Stimulated activated CD8-positive, alpha-beta memory T cell treated with anti-CD3 and anti-CD28 coated beads, Interleukin-12 subunit alpha, Interleukin-12 subunit beta, amount 100 ng/mL, for 24 hours (primary cell): Measurements from ENCODE around the gene CYB5RL.
"Not testable (repeated sequence)": the region's sequence is repeated elsewhere in the genome, so short reads cannot be mapped to it uniquely, and the experiment has no call there.

Source experiments
- DNase-seq: peaks from one replicate; pipeline ENCODE4 v3.0.0-alpha.2; 2020; ENCODE audit errors: extremely low read depth

Gene CYB5RL

DNA sequence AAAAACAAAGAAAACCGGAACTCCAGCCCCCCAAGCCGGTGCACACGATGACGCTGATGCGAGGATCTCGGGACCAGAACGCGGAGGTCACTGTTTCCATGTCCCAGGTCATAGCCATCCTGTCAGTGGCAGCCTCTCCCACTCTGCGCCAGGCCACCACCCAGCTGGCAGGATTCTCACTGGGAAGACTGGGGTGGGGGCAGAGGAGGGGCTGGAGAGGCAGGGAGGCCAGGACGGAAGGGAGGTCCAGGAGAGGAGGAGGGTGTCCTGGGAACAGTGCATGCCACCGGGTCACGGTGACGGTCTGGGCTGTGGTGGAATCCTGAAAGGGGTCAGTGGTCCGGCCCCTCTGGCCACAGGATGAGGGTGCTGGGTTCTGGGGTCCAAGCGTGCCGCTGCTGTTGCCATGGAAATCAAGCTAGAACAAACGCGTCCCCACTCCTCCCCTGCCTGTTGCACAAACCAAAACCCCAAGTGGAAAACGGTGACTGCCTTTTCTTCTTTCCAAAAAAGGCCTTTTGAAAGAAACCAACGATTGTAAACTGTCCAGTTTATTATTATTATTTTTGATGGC lies 26.2 kb upstream of the CYB5RL start:
- DNase-seq: no peak

DNA sequence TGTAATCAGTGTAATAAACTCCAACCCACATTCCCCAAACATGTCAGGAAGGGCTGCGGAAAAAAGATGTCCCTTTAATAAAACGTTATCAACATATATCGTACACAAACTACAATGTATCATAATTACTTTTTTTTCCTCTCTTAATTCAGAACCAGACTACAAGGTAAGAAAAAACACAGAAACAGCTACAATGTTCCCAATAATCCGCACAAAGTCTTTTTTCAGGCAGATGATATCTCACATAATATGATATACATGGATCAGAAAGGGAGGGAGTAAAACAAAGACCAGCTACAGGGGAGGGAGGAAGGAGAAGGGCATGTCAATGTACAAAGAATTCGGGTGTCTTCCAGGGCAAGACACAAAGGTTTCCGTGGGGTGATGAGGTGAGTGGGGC lies 25.5 kb upstream of the CYB5RL start:
- DNase-seq: no peak

DNA sequence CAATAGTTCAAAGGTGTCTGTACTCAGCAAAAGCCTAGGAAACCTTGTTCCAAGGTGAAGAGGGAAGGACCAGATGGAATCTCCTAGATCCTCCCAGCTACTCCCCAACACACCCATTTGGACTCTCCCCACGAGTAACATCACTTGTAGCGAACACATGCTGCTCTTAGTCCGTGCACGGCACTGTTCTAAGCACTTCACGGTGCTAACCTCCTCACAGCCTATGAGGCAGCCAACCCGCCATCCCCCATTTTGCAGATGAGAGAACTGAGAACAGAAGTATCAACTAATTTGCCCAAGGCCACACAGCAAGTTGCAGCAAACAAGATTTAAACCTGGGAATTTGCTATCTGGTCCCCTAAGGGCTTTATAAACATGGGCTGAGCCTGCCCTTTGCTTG lies 24.4 kb upstream of the CYB5RL start:
- DNase-seq: no peak

DNA sequence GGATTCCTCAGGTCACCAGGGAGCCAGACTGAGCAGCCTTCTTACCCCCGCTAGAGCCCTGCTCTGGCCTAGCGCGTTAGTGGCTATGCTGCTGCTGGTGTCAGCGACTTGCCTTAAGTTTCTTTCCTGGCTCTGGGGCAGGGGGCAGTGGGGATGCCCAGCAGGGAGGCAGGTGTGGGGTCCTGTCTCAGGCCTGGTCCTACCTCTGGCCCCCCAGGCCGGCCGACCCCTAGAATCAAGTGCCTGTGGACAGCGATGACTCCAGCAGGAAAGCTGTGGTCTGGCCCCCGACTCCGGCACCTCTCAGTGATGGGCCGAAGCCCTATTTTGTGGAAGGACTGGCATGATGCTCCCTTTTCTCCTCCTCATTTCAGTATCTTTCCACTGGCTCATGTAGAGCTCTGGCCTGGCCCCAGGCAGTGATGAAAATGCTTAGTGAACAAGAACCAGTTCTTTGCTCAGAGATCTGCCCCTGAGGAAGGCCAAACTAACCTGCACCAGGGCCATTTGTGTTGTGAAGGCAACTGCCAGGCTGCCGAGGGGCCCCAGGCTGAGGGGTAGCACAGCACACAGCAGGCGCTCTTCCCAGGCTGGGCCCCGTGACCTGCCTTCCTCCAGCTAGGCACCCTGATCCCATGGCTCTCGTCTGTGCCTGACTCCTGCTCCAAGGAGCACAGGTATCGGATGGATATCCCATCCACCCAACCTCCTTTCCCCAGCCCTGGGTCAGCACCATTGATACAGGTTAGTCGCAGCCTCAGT lies 23.8 kb upstream of the CYB5RL start:
- no peak for DNase-seq

DNA sequence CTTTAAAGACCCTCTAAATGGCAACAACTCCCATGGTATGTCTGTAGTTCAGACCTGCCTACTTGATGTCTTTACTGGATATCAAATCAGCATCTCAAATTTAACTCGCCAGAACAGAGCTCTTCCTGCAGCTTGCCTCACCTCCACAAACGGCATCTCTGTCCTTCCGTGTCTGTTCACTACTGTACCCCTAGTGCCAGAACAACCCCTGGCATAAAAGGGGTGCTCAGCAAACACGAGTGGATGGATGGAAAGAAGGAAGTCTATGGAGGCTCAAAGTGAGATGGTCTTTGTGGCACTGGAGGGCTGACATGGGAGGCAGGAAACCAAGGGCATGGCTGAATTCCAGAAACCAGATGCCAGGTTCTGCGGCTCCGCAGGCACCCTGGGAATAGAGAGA lies 22.9 kb upstream of the CYB5RL start:
- DNase-seq: no peak

DNA sequence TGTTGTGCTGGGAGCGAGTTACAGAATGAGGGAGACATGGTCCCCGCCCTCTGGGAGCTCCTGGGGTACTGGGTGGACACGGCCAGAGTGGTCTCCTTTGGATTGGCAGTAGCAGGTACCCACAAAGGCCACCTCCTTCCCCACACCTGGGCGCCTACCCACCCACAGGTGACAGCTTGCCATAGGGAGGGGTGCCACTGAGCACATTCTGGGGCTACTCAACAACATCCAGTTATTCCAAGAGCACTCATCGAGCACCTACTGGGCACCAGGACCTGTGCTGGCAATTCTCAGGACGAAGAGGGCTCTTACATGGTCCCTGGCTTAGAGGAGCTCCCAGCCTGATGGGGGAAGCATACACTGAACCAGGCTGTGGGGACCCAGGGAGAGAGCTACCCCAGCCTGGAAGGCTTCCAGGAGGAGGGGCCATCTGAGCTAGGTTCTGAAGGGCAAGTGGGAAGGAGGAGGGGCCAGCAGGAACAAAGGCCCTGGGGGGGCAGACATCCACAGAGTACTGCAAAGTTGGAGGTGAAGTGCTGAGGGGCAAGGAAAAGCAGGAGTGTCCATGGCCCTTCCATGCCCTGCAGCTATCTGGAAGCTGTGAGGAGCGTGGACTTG lies 22.1 kb upstream of the CYB5RL start:
- no peak for DNase-seq

DNA sequence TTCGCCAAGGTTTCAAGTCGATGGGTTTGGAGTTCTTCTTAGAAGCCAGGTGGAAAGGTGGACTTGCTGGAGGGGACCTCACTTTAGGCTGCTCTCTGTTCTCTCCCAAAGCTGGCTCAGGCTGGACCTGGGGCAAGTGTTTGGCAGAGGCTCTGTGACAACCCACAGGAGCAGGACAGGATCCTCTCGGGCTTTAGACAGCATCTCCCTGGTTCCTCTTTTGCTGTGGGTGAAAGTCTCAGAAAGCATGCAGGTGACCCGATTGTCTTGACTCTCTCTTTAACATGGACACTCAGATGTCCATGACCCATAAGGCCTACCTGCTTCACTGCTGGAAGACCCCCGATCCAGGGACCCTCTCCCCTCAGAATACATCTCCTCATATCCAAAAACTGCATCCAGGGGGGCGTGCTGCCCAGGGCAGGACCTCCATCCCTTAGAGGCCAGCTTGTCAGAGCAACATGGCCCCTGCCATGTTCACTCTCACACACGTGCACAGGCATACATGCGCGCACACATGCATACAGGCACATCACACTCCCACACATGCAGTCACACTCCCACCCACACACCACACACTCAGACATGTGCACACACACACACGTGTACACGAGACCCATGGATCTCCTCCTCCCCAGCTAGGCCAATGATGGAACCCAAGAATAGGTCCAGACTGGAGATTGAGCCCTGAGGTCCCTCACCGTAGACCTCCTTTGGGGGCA lies 21.4 kb upstream of the CYB5RL start:
- no peak for DNase-seq

DNA sequence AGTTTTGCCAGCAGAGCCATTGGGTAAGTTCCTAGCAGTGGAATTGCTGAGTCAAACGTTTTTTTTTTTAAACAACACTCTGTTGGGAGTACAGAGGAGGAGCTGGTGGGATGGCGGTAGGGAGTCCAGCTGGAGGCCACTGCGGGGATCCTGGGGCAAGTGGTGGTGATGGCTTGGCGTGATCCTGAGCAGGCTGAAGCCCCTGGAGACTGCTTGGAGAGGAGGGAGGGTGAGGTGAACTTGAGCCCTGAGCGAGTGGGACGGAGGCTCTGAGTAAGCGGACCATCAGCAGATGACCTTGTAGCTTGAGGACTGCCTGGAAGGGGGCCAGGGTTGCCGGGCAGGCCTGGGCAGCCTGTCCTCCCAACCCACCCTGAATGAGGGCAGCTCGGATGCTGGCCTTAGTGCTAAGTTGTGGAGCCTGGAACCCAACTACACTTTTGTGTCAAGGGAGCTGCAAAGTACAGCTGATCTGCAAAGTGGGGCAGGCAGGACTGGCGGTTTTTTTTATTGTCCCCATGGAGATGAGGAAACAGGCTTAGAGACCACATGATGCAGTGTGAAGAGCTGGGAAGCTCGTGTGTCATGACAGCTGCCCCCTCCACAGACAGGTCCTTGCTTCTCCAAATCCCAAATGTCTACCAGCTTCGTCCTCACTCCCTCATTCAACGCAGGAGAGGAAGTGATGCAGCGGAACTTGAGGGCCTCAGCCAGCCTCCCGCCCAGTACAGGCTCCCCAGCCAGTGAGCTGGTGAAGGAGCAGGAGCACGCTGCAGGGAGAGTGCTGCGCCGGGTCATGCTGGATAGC lies 20.4 kb upstream of the CYB5RL start:
- no peak for DNase-seq

DNA sequence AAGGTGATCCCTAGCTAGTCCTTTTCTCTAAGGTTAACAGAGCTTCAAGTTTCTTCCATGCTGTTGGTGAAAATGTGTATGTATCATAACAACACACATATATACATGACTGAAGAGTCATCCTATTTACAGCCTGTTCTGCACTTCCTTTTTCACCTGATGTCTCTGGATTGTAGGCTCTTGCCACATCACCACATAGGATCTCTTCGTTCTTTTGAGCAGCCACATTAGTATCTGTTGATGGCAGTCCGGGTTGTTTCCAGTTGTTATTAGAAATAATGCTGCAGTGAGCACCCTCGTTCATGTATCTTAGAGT lies 19.8 kb upstream of the CYB5RL start:
- no peak for DNase-seq

DNA sequence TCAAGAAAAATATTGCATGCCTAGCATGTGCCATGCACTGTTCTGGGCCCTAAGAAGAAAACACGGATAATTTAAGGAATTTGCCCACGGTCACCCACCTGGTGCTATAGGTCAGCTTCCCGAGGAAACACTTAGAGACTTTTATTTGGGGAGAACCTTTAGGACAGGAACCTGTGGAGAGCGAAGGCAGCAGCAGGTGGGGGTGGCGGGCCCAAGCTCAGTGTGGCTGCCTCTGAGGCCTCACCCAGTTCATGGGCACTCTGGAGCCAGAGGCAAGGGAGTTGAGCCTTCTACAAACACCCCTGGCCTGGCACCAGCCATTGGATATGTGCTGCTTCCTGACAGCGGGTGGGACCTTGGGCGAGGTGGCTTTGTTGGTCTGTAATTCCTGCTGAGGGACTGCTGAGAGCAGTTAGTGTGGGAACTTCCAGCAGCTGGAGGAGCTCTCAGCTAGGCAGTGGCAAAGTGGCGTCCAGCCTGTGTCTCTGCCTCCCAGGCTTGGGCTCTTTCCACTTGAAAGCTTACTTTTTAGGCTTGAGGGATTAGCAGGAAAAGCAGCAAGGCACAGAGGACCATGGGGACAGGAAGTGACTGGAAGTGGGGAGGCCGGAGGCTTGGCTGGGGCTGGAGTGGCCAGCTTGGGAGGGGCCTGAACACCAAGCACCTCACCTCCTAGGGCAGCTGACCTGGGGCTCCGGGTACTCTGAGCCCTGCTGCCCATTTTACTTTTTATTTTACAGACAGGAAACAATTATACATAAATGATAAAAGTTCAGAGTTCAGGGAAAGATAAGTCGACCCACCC lies 19.3 kb upstream of the CYB5RL start:
- DNase-seq: no peak

DNA sequence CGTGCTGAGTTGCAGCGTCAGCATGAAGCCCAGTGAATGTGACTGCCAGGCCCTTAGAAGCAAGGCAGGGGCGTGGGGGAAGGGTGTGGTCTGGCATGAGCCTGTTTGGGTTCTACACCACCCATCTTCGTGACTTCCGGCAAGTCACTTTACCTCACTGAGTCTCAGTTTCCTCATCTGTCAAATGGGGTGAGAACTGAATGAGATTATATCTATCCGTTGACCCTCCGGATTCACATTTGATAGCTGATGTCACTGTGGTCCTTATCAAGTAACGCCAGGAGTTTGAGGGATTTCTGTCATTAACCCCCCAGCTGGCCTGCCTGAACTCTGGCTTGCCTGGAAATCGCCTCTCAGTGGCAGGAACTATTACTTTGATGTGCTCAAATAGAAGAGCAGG lies 15.7 kb upstream of the CYB5RL start:
- no peak for DNase-seq

DNA sequence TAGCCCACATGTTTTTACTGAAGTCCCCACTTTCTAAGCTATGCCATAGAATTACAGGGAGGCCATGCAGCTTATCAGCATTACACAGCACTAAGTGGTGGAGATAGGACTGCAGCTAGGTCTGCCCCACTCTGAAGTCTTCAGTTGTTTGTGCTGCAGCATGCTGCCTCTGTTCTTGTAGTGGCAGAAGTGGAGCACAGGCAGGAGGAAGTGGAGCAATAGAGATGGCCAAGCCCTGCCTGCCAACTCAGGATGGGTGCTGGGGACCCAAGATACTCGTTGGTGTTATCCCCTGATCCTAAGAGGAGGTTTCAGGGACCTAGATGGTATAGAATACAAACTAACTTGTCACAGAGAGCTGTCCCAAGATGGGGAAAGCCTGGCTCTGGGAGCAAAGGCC lies 13.0 kb upstream of the CYB5RL start:
- no peak for DNase-seq

DNA sequence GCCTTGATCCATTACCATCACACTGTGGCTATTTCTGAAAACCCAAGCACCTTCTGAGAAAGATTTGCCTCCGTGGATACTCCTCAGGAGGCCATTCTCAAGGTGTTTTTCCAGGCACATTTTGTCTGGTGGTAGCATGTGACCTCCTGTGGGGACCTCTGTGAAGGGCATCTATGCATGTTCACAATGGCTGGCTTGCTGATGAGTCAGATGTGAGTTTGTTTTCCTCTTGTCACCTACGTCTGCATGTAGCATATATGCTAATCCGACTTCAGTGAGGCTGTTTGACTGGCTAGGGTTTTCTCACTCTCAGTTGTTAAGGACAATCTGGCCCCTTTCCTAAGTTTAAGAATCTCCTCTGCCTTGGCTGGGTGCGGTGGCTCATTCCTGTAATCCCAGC lies 8.1 kb upstream of the CYB5RL start:
- not testable (repeated sequence) for DNase-seq

DNA sequence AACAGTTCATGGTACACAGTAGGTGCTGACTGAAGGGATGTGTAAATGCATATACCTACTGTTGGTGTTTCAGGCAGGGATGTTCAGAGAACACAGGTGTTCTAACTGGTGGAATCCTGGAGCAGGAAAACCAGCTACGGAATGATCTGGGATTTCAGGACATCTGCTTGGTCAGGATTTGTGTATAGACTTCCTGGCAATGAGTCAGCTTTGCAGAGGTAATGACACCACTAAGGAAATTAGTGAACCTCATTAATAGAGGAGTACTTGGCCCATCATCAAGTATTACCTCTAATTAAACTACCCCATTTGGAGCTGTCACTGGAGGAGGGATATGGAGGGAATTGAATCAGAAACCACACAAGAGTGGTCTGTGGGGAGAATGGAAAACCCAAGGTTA lies 7.5 kb upstream of the CYB5RL start:
- DNase-seq: no peak

DNA sequence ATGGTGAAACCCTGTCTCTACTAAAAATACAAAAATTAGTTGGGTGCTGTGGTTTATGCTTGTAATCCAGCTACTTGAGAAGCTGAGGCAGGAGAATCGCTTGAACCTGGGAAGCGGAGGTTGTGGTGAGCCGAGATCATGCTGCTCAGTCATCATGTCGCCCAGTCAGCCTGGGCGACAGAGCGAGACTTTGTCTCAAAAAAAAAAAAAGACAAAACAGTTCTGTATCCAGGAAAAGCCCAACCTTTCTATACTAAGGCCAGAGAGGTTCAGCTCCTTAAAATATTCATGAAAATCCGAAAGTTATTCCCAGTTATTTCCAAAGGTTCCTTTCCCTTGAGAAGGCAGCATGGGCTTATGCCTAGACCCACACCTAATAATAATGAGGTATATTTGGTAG lies 4.4 kb upstream of the CYB5RL start:
- no peak for DNase-seq

DNA sequence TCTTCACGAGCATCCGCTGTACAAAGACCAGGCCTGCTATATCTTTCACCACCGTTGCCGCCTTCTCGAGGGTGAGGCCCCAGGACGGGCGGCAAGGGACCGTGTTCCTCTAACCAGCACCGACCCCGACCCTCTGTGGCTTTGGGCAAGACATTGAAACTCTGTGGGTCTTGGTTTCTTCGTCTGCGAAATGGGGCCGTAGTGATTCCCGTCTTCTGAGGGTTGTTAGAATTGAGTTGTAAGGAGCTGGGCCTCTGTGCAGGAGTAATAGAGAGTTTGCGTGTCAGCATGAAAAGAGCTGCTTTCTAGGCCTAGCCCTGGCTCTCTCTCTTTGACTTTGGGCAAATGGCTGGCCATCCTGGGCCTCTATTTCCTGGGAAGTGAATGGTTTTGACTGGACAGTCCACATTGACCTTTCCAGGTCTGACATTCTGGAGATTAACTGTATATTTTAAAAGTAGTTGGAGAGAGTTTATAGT lies 728 bp upstream of the CYB5RL start:
- DNase-seq: no peak

DNA sequence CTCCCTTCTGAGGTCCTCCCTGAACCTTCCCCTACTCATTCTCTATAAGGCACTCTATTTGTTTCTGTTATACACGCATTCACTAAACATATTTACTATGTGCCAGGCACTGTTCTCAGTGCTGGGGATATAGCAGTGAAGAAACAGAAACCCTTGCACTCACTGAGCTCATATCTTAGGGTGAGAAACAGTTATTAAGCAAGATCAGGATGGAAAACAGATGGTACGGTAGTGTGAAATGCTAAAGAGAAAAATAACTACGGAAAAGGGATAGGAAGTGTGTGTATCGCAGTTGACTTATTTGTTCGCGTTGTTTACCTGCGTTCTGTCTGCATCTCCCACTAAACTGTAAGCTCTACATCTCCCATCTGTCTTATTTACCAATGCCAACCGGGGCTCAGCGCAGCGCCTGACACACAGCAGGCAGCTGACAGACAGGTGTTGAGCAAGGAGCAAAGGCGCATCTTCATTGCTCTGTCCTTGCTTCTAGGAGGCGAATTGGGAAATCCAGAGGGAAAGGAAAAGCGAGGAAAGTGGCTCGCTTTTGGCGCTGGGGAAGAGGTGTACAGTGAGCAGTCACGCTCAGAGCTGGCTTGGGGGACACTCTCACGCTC lies 572 bp downstream of the CYB5RL start:
- no peak for DNase-seq

DNA sequence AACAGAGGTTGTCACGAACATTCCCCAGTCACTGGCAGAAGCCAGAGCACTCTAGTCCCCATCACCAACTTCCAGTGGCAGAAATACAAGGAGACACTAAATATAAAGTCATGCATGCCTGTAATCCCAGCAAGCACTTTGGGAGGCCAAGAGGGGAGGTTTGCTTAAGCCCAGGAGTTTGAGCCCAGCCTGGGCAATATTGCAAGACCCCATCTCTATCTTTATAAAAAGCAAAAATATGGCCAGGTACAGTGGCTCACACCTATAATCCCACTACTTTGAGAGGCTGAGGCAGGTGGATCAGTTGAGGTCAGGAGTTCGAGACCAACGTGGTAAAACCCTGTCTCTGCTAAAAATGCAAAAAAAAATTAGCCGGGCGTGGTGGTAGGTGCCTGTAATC lies 6.4 kb downstream of the CYB5RL start:
- DNase-seq: no peak

DNA sequence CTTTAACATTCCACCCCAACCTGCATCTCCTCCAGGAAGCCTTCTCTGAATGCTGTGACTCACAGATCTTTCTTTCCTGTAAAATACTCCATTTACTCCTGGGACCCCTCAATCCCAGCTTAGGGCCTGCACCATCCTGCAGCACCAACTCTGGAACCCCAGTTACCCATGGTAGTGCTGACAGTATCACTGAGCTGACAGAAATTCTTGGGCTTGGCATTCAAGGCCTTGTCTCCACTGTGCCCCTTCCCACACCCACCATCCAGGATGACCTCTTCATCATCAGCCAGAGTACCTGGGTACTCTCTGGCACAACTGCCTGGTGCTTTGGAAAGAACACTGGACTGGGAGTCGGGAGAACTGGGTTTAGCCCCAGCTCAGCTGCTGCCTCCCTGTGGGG lies 8.3 kb downstream of the CYB5RL start:
- DNase-seq: no peak

DNA sequence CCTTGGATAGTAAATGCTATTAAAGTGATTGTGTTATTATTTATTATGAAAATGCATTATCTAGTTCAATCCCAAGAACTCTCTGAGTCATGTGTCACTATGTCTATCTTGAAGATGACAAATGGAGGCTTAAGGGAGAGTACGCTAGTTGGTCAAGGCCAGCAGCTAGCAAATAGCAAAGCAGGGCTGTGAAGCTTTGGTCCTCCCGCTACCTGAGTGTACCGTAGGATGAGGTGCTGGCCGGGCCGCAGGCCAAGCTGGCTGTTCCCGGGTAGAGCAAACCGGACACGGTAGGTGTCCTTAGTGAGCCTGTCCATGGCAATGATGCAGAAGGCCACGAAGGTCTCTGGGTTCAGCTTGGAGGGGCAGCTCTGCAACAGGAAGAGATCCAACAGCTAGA lies 9.3 kb downstream of the CYB5RL start:
- DNase-seq: no peak

DNA sequence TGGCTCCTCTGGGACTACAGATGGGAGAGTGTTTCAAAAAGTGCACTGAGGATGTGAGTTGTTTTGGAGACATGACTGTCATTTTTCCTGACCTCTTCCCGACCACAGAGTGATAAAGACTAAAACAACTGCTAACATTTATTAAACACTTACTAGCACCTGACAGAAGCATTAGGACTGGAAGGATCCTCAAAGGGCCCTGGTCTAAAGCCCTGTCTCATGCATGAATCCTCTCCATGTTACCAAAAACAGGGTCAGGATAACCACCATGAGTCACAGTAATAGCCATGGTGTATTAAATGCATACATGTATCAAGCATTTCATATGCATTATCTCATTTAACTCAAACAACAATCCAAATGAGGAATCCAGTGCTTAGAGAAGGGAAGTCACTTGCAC lies 11.5 kb downstream of the CYB5RL start:
- no peak for DNase-seq
